BJ (cell line): ENCODE measurements around the gene DUS2. TPM values are rescaled to one million over a fixed set of nuclear protein-coding genes. Genes with fewer than 3 reads are reported as not detected.

Experiments
- CTCF ChIA-PET: fragments of 350-600 bp; formaldehyde crosslinking; extraction: SDS; loops from one replicate; lab custom pipeline; 2021; ENCODE audit warnings: antibody characterized with exemption, inconsistent platforms; lab: Yijun Ruan, JAX
- POLR2A ChIA-PET: fragments of 300-600 bp; sonication (Branson Sonifier 250); formaldehyde crosslinking; extraction: SDS; loops from one replicate; lab custom pipeline; 2021; ENCODE audit warnings: antibody characterized with exemption; lab: Charles Lee
- DNase-seq: peaks from one replicate; pipeline ENCODE4 v3.0.0-alpha.2; 2011; ENCODE audit warnings: low read depth
- H3K27me3 ChIP-seq: 2 replicates; pipeline ENCODE4 v1.6.0; 2011; ENCODE audit warnings: low read length; ENCODE audit not compliant: control insufficient read depth, insufficient read depth
- H3K36me3 ChIP-seq: 2 replicates; pipeline ENCODE4 v1.5.1; 2011; ENCODE audit warnings: low read length; ENCODE audit not compliant: control insufficient read depth, insufficient read depth
- H3K4me3 ChIP-seq: 2 replicates; pipeline ENCODE4 v1.5.1; 2011; ENCODE audit warnings: low read depth, mild to moderate bottlenecking, control low read depth, low read length
- polyA plus RNA-seq: library from polyadenylated mRNA; depleted of rRNA; stranded (reverse); fragments of >200 nt; gene quantifications from 2 replicates; pipeline ENCODE4 v1.2.3, GENCODE V29; 2011
- TF ChIP-seq, protein P1 (sequence below): IDR thresholded peaks from 2 replicates; pipeline ENCODE4 v1.5.1; 2011; ENCODE audit warnings: low read depth, mild to moderate bottlenecking, control low read depth, inconsistent platforms, low read length, moderate library complexity; ENCODE audit not compliant: insufficient read depth

DUS2 gene
- polyA plus RNA-seq, 1 experiment = 18.3 TPM

DNA sequence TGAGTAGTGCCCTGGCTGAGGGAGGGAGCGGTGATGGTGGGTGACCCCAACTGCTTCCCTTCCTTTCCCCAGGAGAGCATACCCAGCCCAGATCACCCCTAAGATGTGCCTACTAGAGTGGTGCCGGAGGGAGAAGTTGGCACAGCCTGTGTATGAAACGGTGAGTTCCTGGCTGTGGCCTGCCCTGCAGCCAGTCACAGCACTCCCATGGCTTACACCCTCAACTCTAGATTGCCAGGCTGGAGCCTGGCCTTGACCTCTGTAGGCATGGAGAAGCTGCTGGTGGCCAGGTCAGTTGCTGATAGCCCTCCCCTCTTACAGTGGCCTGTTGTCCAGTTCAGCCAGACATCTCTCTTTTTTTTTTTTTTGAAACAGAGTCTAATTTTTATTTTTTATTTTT lies 53.5 kb downstream of the DUS2 start:
- TF ChIP-seq, protein P1, sequence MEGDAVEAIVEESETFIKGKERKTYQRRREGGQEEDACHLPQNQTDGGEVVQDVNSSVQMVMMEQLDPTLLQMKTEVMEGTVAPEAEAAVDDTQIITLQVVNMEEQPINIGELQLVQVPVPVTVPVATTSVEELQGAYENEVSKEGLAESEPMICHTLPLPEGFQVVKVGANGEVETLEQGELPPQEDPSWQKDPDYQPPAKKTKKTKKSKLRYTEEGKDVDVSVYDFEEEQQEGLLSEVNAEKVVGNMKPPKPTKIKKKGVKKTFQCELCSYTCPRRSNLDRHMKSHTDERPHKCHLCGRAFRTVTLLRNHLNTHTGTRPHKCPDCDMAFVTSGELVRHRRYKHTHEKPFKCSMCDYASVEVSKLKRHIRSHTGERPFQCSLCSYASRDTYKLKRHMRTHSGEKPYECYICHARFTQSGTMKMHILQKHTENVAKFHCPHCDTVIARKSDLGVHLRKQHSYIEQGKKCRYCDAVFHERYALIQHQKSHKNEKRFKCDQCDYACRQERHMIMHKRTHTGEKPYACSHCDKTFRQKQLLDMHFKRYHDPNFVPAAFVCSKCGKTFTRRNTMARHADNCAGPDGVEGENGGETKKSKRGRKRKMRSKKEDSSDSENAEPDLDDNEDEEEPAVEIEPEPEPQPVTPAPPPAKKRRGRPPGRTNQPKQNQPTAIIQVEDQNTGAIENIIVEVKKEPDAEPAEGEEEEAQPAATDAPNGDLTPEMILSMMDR = no peak
- DNase-seq = no peak
- ChIA-PET CTCF (interaction anchor here (4.0 kb wide), 1 partner anchor 11 kb away, joined by 22 read pairs; no protein-coding TSS in a partner anchor), POLR2A (no interaction called here)
- Histone ChIP-seq H3K36me3 (peaks cover 23% of the 10 kb centered on the region), H3K4me3 (no peak overlapping the region), H3K27me3 (no peaks in the 10 kb centered on the region)

DNA sequence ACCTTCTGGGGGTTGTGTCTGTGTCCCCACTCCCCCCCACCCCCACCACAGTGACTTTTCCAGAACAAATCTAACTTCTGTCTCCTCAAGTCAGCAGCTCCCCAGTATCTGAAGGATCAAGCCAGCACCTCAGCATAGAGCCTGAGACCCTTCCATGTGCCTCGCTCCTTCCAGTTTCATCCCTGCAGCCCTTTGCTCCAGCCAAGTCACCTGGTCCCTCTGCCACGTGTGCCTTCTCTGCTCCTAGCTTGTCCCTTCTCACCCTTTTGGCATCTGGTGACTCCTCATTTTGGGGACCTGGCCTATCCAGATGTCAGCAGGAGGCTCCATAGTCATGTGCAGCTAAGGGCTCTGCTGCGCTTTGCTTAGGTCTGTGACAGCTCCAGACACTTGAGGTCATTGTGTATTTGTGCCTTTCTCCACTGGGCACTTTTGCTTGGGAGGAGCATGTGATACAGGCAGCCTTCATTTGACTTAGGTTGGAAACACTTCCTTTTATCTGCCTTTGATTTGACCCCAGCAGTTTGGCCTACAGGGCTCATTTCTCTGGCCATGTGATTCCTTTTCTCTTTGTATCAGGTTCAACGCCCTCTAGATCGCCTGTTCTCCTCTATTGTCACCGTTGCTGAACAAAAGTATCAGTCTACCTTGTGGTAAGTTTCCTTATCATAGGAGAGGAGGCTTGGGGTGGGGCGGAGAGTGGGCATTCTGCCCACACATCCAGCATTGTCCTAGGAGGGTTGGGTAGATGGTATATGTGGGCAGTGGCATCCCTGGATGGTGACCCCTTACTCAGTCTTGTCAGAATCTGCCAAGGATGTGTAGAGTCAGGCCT lies 55.0 kb downstream of the DUS2 start:
- DNase-seq = no peak
- Histone ChIP-seq H3K36me3 (peaks cover 23% of the 10 kb centered on the region), H3K27me3 (no peaks in the 10 kb centered on the region), H3K4me3 (no peak overlapping the region)
- ChIA-PET CTCF (no interaction called here), POLR2A (no interaction called here)
- TF ChIP-seq, protein P1 = no peak

DNA sequence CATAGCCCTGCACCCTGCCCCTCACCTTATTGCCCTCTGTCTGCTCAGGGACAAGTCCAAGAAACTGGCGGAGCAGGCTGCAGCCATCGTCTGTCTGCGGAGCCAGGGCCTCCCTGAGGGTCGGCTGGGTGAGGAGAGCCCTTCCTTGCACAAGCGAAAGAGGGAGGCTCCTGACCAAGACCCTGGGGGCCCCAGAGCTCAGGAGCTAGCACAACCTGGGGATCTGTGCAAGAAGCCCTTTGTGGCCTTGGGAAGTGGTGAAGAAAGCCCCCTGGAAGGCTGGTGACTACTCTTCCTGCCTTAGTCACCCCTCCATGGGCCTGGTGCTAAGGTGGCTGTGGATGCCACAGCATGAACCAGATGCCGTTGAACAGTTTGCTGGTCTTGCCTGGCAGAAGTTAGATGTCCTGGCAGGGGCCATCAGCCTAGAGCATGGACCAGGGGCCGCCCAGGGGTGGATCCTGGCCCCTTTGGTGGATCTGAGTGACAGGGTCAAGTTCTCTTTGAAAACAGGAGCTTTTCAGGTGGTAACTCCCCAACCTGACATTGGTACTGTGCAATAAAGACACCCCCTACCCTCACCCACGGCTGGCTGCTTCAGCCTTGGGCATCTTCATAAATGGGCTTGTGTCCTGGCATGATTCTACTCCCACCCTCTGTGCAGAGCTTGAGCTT lies 55.8 kb downstream of the DUS2 start:
- peaks cover 22% of the 10 kb centered on the region for H3K36me3 ChIP-seq
- H3K4me3 ChIP-seq = no peak overlapping the region
- CTCF ChIA-PET = interaction anchor here (1.0 kb wide), 1 partner anchor 262 kb away, joined by 3 read pairs; no protein-coding TSS in a partner anchor

DNA sequence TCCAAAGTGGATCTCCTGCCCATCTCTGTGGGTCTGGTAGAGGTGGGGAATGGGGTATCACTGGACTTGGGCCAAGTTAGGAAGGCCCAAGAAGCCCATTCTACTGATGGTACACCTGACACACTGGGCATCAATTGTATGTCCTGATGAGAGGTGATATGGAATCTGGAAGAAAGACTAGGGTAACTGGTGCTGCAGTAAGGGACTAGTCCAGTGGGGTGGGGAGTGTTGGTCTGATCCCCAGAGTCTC lies 56.2 kb downstream of the DUS2 start:
- Histone ChIP-seq H3K4me3 (no peak overlapping the region), H3K27me3 (no peaks in the 10 kb centered on the region), H3K36me3 (peaks cover 18% of the 10 kb centered on the region)
- DNase-seq = no peak
- ChIA-PET POLR2A (no interaction called here), CTCF (interaction anchor here (1.0 kb wide), 1 partner anchor 263 kb away, joined by 3 read pairs; no protein-coding TSS in a partner anchor)
- TF ChIP-seq, protein P1 = no peak

More for the DNA sequence above, 55.8 kb downstream of the DUS2 start:
- POLR2A ChIA-PET = no interaction called here
- no peaks in the 10 kb centered on the region for H3K27me3 ChIP-seq
- TF ChIP-seq, protein P1 = no peak
- no peak for DNase-seq

DNA sequence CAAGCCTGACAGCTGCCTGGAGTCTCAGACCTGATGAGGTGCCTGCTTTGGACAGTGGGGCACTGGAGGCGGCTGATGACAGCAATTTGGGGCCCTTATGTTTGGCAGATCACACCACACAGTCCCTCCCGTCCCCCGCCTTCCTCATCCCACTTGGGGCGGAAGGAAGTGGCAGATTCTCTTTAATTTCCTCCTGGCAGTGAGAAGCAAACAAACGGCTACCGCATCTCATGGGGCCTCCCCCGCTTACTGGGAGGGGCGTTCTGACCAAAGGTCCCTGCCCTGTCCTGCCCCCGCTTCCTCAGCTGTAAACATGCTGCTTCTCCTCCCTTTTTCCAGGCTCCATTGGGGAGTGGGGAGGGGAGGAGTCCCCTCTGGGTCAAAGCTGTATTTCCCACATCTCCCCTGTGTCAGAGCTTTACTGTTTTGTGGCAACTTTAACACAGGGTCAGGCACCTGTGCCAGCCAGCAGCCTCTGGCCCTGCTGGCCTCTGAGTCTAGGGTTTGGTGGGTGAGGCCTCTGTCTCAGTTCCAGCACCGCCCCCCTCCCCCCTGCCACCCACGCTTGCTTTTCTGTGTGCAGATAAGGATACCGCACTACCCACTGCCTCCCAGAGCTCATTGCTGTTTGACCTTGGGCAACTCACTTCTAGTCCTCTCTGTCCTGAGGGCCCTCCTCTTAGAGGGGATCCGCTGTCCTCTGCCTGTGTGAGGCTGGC lies 56.7 kb downstream of the DUS2 start:
- TF ChIP-seq, protein P1 = no peak
- Histone ChIP-seq H3K4me3 (no peak overlapping the region), H3K27me3 (no peaks in the 10 kb centered on the region), H3K36me3 (peaks cover 14% of the 10 kb centered on the region)
- POLR2A ChIA-PET = no interaction called here
- no peak for DNase-seq
- CTCF ChIA-PET = interaction anchor here (0.7 to 1.1 kb wide), 3 partner anchors 22 to 263 kb away, joined by 3 to 5 read pairs (median 4); no protein-coding TSS in a partner anchor
